Renal pelvis (tissue), 12 donors: Measurements from ENCODE around the gene LIG3. TPM values are rescaled to one million over a fixed set of nuclear protein-coding genes. Genes with fewer than 3 reads are reported as not detected.
"Not testable (repeated sequence)": the region's sequence is repeated elsewhere in the genome, so short reads cannot be mapped to it uniquely, and the experiment has no call there.

Experiments
- DNase-seq: peaks from one replicate; pipeline ENCODE4 v3.0.0-alpha.2; 2013
- long read RNA-seq, 16 experiments: transcript quantifications; one replicate each; lab custom pipeline, GENCODE V29; 2026
- polyA plus RNA-seq, 3 donors: library from polyadenylated mRNA; unstranded; fragments of 120-200 nt; gene quantifications; one replicate each; pipeline ENCODE4 v1.2.1, GENCODE V29; 2013; ENCODE audit not compliant: insufficient read length in 3 of 3

The LIG3 gene
- 10 to 100 TPM; 34.0 to 51.6 (median 42.5) TPM for polyA plus RNA-seq
- long read RNA-seq, donor 1, full-length matches to known transcripts: 4 of 4 reads
- long read RNA-seq, donor 1, partial matches to known transcripts: 0 of 4 reads
- long read RNA-seq, donor 1, other reads (novel, unspliced or antisense): 0 of 4 reads
- long read RNA-seq, donor 2, full-length matches to known transcripts: 2 of 2 reads
- long read RNA-seq, donor 2, partial matches to known transcripts: 0 of 2 reads
- long read RNA-seq, donor 2, other reads (novel, unspliced or antisense): 0 of 2 reads
- long read RNA-seq, donor 3, partial matches to known transcripts: 0 of 4 reads
- long read RNA-seq, donor 3, other reads (novel, unspliced or antisense): 0 of 4 reads
- long read RNA-seq, donor 4, full-length matches to known transcripts: 1 of 1 reads
- long read RNA-seq, donor 4, partial matches to known transcripts: 0 of 1 reads
- long read RNA-seq, donor 4, other reads (novel, unspliced or antisense): 0 of 1 reads
- long read RNA-seq, donor 5, full-length matches to known transcripts: 1 of 1 reads
- long read RNA-seq, donor 5, partial matches to known transcripts: 0 of 1 reads
- long read RNA-seq, donor 5, other reads (novel, unspliced or antisense): 0 of 1 reads
- long read RNA-seq, donor 6, full-length matches to known transcripts: 1 of 6 reads
- long read RNA-seq, donor 6, partial matches to known transcripts: 5 of 6 reads
- long read RNA-seq, donor 6, other reads (novel, unspliced or antisense): 0 of 6 reads
- long read RNA-seq, donor 7, full-length matches to known transcripts: 3 of 8 reads
- long read RNA-seq, donor 7, partial matches to known transcripts: 5 of 8 reads
- long read RNA-seq, donor 7, other reads (novel, unspliced or antisense): 0 of 8 reads
- long read RNA-seq, donor 8, partial matches to known transcripts: 7 of 10 reads
- long read RNA-seq, donor 8, other reads (novel, unspliced or antisense): 0 of 10 reads
- long read RNA-seq, donor 9, full-length matches to known transcripts: 3 of 3 reads
- long read RNA-seq, donor 9, partial matches to known transcripts: 0 of 3 reads
- long read RNA-seq, donor 9, other reads (novel, unspliced or antisense): 0 of 3 reads
- long read RNA-seq, donor 10, partial matches to known transcripts: 14 of 17 reads
- long read RNA-seq, donor 10, other reads (novel, unspliced or antisense): 0 of 17 reads
- long read RNA-seq, donor 11, partial matches to known transcripts: 14 of 15 reads
- long read RNA-seq, donor 11, other reads (novel, unspliced or antisense): 0 of 15 reads
- long read RNA-seq, donor 12, full-length matches to known transcripts: 3 of 8 reads
- long read RNA-seq, donor 12, partial matches to known transcripts: 5 of 8 reads
- long read RNA-seq, donor 12, other reads (novel, unspliced or antisense): 0 of 8 reads
- long read RNA-seq, donor 13, partial matches to known transcripts: 0 of 2 reads
- long read RNA-seq, donor 13, other reads (novel, unspliced or antisense): 0 of 2 reads
- long read RNA-seq, donor 14: 0 reads
- long read RNA-seq, donor 15: 0 reads
- long read RNA-seq, donor 16, full-length matches to known transcripts: 3 of 15 reads
- long read RNA-seq, donor 16, partial matches to known transcripts: 12 of 15 reads
- long read RNA-seq, donor 16, other reads (novel, unspliced or antisense): 0 of 15 reads

DNA sequence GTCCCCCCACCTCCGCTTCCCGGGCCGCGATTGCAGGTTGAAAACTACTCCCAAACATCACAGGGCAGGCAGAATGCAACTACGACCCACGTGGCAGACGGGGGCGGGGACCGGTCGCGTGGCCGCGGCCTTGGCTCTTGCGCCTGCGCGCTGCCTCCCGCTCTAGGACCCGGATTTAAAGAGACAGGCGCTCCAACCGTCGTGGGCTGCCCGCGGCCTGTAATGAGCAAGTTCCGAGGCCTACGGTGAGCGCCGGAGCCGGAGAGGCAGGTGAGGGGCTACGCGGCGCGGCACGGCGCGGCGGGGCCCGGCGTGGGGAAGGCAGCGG lies at the start of gene LIG3:
TSS of gene LIG3 (plus strand) at position 160 of the 328 bp plus-strand sequence. CDS start 2,494 bp downstream, outside the sequence.
- DNase-seq: peak; percentile 94

- DNase-seq: not testable (repeated sequence)
Measured at GRCh38 chr17:34950780-34951179, 29.5 kb upstream of the LIG3 start.

DNA sequence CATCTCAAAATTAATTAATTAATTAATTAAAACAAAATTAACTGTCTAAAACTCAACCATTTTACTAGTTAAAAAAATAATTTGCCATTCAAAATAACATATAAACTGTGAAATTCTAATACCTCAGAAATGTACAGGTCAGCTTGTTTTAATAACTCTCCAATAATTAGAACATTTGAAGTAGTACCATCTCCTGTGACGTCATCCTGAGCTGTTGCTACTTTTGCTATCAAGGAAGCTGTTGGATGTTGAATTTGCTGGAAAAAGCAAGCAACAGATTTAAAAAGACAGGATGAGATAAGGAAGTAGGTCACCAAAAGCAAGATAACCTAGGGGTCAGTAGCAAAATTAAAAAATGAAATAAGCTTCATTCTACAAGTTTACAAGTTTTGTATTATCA lies 21.9 kb upstream of the LIG3 start:
- no peak for DNase-seq

GRCh38 chr17:34961093-34961911 lies 19.0 kb upstream of the LIG3 start, which contains the start of the genes CCT6B and ZNF830:
Gene CCT6B (minus strand): TSS chr17:34961460. CDS start chr17:34961393, 67 bp downstream.
Gene ZNF830 (plus strand): TSS chr17:34961540. CDS start chr17:34961567, 27 bp downstream.
- peak; percentile 97 for DNase-seq

DNA sequence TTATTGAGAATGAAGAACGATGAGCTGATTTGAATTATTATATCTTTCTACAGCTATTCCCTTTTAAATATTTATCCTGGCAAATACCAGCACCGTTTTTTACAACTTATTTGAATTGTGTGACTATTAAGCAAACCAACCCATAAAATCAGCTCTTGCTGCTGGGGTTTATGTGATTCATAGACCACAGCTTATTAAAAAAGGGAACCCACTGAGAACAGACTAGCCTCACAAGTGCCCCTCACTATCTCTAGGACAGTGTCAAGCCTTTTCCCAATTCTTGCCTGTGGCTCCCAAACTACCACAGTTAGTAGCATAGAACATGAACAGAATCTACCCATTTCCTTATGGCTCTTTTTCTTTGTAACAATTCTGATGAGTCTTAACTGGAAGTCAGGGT lies 6.1 kb upstream of the LIG3 start:
- DNase-seq: no peak

DNA sequence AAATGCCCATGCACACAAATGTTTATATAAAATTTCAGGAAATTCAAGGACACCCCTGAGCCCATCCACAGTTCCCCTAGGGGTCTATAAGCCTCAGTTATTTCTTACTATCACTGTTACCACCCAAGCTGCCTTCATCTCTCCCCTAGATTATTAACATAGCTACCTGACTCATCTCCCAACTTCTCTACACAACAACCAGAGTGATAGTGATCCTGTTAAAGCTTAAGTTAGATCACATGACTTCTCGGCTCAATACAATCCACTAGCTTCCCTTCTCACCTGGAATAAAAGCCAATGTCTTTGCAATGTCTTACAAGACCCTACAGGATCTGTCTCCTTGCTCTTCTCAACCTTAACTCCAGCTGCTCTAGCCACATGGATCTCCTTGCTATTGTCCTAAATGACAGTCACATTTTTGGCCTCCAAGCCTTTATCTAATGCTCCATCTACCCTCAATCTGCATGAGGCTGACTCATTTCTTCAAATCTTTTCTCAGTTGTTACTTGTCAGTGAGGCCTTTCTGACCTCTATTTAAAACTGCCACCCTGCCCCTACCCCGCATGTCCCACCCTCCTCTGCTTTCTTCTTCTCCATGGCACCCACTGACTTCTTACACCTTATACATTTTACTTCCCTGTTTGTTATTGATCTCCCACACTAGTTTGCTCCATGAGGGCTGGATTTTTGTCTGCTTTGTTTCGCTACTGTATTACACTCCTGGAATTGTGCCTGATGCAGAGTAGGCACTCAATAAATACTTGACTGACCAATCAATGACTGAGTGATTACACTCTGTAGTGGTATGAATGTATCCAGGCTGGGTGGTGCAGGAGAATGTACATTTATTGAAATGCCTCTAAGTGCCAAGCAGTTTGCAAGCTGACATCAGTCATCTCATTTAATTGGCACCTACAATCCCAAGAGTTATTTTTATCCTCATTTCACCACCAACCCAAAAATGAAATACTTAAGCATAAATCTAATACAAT lies 5.2 kb upstream of the LIG3 start:
- DNase-seq: no peak

- DNase-seq: no peak
Measured at GRCh38 chr17:34979153-34979552, 1.2 kb upstream of the LIG3 start.

DNA sequence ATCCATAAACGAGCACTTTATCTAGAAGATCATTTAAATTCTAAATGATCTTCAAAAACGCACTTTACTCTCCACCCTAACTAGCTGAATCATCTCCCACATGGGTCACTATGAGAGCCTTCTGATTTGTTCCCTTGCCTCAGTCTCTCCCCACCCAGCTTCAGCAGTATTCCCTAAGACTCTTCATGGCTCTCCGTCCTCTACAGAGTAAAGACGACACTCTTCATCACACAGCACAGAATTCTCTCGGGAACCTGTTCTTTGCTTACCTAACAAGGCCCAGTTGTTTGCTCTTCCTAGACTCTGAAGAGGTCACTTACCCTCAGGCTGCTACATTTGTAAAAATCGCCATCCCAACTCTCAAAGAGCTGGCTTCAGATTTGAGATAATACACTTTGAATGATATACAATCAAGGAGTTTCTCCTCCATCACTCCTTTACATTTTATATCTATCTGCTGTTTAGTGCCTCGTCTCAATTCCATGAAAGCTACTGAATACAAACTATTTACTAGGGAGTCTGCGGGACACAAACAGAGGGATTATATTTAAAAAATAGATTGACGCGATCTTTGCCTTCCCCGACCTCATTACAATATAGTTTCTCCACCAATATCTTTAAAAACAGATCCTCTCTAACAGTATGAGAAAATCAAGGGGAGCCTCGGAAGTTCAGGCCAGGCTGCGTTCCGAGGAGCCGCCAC lies 511 bp upstream of the LIG3 start:
- DNase-seq: no peak

- DNase-seq: peak; percentile 82
Measured at GRCh38 chr17:34980681-34981537, 597 bp downstream of the LIG3 start.

- DNase-seq: peak; percentile 17
Measured at GRCh38 chr17:34981538-34982241, 1.4 kb downstream of the LIG3 start.

GRCh38 chr17:34987232-34987631 lies 6.9 kb downstream of the LIG3 start:
- no peak for DNase-seq

- DNase-seq: no peak
Measured at GRCh38 chr17:34988644-34989043, 8.3 kb downstream of the LIG3 start.

DNA sequence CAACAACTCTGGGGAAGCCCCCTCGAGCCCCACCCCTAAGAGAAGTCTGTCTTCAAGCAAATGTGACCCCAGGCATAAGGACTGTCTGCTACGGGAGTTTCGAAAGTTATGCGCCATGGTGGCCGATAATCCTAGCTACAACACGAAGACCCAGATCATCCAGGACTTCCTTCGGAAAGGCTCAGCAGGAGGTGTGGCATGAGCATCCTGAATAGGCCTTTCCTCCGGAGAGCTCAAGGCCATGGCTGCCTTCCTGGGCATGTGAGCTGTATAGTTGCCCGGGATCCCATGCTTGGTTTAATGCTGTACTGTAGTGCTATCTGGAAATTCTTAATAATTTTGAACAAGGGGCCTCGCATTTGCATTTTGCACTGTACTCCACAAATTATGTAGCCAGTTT lies 9.2 kb downstream of the LIG3 start:
- no peak for DNase-seq

- no peak for DNase-seq
Measured at GRCh38 chr17:34990921-34991365, 10.6 kb downstream of the LIG3 start.

GRCh38 chr17:34991606-34992005 lies 11.3 kb downstream of the LIG3 start:
- DNase-seq: no peak

- DNase-seq: no peak
Measured at GRCh38 chr17:34993031-34993430, 12.7 kb downstream of the LIG3 start.
